T1000 (cell line): ENCODE measurements around the gene FAM120B.
A peak's percentile ranks its signal among the peaks of the same experiment; 100 is the strongest.
"Not testable (repeated sequence)": the region's sequence is repeated elsewhere in the genome, so short reads cannot be mapped to it uniquely, and the experiment has no call there.

Experiments
- DNase-seq: peaks from one replicate; lab custom pipeline; 2025; ENCODE audit warnings: mixed read lengths; lab: John Stamatoyannopoulos, UW

FAM120B gene, protein sequence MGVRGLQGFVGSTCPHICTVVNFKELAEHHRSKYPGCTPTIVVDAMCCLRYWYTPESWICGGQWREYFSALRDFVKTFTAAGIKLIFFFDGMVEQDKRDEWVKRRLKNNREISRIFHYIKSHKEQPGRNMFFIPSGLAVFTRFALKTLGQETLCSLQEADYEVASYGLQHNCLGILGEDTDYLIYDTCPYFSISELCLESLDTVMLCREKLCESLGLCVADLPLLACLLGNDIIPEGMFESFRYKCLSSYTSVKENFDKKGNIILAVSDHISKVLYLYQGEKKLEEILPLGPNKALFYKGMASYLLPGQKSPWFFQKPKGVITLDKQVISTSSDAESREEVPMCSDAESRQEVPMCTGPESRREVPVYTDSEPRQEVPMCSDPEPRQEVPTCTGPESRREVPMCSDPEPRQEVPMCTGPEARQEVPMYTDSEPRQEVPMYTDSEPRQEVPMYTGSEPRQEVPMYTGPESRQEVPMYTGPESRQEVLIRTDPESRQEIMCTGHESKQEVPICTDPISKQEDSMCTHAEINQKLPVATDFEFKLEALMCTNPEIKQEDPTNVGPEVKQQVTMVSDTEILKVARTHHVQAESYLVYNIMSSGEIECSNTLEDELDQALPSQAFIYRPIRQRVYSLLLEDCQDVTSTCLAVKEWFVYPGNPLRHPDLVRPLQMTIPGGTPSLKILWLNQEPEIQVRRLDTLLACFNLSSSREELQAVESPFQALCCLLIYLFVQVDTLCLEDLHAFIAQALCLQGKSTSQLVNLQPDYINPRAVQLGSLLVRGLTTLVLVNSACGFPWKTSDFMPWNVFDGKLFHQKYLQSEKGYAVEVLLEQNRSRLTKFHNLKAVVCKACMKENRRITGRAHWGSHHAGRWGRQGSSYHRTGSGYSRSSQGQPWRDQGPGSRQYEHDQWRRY

DNA sequence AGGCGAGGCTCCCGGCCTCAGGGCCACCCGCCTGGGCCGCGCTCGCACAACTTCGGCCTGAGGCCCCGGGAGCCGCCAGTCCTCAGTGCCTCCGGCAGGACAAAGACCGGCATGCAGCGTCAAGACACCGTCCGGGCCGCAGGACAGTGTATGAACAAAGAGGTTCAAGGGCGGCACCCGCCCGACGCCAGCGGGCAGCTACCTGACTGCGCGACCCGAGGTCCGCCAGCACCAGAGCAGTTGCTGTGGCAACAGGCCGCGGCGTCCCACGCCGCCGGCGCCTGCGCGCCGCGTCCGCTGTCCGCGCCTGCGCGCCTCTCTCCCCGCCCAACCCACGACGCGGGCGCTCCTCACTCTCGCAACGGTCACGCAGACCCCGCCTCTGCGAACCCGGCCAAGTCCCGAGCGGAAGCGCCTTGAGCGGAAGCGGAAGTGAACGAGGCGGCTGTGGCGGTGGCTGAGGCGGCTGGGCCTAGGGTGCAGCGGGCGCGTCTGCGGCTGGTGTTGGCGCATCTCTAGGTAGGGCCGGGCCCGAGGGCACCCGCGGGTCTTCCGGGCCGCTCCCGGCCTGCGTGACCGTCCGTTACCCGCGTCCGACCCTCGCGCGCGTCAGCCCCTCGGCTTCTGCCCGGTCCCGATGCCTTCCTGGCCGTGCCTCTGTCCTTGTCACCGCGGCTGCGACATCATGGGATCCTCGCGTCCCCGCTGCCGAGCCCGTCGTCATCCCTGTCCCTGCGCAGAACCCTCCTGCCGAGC lies at the start of gene FAM120B:
Gene FAM120B (plus strand): TSS at position 435 of the 756 bp plus-strand sequence. CDS start 10,633 bp downstream, outside the sequence.
- DNase-seq = peak; percentile 88

DNA sequence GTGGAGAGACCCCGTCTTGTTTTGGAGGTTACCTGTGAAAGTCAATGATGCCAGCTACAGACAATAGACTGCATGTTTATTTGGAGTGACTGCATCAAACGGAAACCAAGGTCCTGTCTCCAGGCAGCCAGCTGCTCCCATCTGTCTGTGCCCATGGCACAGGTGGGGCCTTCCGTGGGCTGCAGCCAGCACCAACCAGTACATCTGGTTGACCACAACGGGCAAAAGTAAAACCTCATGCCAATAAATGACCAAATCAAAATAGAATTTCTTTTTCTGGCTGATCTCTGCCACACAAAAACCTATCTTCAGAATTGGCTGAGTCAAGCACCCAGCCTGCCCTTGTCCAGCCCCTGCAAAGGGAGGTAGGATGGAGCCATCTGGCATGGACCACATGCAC lies 49.2 kb upstream of the FAM120B start:
- no peak for DNase-seq

DNA sequence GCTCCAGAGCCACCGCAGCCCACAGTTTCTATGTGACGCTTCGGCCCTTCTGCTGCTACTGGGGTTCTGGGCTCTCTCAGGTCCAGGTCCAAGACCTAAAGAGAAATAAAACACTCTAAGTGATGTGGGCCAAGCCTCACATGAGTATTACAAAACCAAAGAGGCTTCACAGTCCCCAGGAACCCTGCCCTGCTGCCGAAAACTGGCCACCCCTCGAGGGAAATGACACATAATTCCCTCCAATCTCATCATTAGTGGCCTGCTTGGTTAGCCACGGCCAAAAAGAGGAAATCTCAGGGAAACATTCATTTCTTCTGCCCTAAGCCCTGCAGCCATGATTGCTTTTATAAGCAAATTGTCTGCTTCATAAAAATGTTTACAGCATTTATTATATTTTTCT lies 48.2 kb upstream of the FAM120B start:
- no peak for DNase-seq

DNA sequence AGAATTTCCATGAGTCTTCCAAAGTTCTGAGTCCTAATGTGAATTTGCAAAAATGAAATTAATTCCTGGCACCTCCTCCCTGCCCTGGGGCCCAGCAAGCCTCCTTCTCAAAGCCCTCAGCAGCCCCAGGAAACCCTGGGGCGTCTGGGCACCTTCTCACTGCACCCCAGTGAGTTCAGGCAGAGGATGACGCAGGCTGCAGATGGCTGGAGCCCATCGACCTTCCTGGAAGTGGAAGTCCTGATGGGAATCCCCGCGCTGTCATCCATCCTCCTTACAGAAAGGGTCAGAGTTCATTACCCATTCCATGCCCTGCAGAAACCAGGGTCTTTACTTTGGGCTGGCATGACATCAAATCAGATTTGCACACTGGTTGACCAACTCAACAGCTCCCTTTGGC lies 47.3 kb upstream of the FAM120B start:
- DNase-seq = no peak

DNA sequence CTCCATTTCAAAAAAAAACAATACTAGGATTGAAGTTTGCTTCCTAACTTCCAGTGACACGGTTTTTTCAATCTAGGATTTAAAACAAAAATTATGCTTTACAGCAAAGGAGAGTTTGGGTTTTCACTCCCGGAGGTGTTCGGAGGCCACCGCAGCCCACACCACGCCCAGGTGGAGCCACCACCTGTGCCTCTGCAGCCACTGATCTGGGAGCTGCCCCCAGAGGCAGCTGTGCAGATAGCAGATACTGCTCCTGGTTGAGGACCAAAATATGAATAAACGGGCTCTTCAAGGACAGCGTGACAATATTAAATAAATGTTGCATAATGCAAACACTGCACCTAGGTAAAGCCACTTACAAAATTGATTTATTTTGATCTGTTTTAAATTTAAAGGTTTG lies 45.9 kb upstream of the FAM120B start:
- DNase-seq = no peak

DNA sequence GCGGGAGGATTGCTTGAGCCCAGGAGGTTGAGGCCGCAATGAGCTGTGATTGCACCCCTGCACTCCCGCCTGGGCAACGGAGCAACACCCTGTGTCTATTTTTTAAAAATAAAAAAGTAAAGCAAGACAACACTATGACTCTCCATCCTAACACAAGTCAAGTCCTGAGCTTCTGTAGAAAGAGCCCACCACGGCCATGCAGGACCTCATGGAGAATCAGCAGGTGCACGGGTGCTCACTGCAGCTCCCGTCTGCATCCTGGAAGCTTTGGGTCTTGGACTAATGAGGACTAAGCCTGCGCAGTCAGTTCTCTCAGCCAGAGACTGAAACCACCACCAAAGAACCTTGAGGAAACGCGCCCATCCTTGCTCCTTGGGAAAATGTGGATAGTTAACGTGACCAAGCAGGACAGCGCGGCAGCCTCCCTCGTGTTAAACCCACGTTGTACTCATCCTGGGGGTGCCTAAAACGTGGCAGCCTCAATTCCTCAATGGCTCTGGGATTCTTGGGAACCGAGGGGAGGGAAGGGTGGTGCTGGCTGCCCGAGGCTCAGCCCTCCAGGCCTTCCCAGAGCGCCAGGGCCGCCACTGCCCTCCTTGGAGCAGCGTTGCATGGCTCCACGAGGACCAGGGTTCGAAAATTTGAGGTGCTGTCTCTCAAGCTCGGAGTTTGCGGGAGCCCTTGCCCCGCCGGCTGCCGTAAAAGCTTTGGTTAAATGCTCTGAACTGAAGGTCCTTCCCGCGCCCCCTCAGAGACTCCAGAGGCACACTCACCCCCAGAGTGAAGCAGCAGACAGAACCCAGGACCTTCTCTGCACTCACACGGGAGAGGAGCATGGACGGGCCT lies 44.7 kb upstream of the FAM120B start:
- no peak for DNase-seq

DNA sequence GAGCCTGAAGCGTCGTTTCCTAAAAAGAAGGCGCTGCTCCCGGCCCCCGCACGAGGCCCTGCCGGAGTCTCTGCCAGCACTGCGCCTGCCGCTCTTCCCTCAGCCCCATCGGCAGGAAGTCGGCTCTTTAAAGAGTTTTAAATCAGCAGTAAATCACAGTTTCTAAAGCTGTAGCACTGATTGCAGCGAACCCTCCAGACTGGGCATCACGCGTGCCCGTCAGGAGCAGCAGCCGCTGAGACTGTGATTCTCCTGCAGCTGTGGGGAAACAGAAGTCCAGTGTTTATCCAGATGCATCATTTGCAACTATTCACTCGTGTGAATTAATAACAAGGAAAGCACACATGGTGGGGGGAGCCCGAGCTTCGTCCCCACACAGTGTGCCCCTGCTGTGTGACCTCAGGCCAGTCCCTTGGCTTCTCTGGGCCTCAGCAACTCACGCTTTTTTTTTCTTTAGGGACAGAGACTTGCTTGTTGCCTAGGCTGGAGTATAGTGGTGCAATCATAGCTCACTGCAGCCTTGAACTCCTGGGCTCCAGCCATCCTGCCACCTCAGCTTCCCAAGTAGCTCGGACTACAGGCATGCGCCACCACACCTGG lies 44.0 kb upstream of the FAM120B start:
- DNase-seq = no peak

DNA sequence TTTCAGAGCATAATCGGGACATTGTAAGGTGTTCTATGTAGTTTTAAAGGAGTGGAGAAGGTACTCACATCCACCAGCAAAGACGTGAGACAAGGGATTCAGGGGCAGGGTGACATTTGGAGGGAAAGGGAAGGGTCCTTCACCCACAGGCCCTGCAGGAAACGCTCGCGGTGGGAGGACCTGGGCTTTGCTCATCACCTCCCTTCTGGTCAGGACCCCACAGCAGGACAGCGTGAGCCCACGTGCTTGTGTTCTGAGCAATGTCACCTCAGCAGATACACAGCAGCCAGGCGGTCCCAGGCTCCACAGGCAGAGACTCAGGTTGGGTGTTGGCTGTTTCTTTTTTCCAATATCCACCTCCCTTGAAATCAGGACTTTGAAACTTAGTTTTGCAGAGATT lies 43.1 kb upstream of the FAM120B start:
- DNase-seq = no peak

DNA sequence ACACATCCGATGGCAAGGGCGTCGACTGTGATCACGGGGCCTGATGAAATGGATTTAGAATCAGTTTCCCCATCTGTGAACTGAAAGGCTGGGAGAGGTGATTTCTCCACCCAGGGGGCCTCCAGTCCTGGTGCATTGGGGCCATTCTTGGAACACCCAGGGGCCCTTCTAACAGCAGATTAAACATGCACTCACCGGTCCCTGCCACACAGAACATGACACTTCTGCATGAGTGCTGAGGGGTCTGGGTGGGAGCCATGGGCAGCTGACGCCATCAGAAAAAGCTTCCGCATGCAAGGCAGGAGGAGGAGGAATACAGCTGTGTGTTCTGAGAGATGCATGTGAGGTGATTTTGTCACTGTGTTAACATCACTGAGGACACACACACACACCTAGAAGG lies 42.5 kb upstream of the FAM120B start:
- DNase-seq = no peak

DNA sequence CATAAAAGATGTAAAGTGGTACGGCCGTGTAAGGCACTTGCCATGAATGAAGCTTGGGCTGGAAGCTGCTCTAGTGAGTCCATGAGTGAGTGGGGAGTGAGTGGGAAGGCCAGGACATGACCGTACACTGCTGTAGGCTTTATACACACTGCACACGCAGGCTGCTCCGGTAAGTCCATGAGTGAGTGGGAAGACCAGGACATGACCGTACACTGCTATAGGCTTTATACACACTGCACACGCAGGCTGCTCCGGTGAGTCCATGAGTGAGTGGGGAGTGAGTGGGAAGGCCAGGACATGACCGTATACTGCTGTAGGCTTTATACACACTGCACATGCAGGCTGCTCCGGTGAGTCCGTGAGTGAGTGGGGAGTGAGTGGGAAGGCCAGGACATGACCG lies 41.9 kb upstream of the FAM120B start:
- DNase-seq = not testable (repeated sequence)

DNA sequence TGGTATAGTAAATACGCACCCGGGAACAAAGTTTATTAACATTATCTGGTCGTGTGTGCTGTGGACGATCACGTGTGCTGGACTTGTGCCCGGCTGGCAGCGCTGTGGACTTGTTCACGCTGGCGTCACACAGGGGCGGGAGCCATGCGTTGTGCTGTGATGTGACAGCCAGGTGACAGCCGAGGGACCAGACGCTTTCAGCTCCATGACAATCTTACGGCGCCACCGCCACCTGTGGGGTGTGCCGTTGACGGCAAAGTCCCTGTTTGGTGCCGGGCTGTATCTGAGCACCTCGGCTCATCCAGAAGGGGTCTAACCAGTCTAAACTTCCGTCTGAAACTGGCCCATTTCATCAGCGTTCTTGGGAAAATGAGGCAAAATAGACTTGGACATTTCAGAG lies 40.9 kb upstream of the FAM120B start:
- DNase-seq = no peak

DNA sequence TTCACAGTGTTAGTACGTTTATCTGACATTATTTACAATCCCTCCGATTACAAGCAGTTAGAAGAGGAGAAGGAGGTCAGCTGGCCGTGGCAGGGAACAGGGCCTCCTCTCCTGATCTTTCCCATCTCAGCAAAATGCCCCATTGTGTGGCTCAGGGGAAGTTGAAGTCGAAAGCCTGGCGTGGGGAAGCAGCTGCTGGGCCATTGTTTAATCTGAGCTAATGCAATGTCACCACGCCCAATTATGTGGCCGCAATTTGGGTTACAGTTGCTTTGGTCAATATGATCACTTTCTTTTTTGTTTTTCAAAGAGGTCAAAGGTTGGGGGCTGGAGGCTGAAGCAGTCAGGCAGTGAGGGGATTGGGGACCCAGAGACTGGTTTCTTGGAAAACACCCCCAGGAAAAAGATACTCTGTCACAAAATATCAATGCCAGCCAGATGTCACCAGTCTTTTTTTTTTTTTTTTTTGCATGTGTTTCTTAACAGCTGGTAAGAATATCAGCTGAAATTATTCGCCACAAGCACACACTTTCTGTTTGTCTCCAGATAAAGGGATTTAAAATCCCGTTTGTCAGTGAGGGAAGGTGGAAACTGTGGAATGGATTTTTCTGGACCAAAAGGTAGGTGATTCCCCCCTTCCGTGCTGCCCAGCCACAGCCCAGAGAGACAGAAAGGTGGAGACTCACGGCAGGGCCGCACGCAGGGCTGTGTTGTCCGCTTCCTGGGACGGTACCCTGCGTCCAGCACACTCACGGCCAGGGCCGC lies 40.3 kb upstream of the FAM120B start:
- no peak for DNase-seq

DNA sequence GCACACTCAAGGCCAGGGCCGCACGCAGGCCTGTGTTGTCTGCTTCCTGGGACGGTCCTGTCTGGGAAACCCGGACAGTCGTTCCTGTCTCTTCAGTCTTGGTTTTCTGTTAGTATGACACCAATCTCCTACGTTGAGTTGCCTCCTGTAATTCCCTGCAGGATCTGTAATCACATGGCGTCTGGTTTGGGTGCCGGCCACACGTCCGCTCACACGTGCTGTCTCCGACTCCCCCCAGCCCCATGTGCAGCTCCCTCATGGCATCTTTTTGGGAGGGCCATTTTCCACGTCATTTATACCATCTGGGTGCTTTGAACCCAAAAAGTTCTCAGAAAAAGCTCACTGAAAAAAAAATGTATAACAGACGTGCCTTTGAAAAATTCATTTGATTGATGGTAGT lies 38.9 kb upstream of the FAM120B start:
- DNase-seq = no peak

DNA sequence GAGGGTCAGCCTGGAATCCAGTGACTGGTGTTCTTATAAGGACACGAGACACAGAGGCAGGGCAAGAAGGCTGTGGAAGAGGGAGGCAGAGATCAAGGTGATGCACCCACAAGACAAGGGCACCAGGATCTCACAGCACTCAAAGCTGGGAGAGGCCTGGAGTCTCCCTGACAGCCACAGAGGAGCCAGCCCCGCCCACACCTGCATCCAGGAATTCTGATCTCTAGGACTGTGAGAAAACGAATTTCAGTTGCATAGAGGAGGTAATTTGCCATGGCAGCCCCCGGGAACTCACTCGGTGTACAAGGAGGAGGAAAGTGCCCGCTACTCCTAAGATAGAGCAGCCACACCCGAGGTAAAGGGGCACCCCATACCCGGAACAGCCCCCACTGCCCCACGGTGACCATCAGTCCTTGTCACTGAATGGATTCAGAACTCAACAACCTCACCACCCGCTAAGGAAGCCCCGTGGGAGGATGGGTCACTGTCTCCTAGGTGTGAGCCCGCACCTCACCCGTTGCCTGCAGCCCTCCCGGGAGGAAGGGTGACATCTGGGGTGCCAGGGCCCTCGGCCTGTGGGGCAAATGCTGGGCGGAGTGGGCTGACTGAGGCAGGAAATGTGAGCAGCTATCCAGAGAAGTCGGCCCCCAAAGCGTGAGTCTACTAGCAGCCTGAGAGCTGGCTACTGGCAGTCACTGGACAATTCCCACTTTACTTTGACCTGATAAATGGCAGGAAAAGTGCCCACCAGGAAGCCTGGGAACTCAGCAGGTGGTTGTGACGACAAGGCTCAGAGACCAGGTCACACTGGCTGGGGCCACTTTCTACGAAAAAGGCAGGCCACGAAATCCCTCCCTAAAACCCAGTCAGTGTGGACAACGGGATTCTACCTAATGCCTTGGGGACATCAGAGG lies 38.1 kb upstream of the FAM120B start:
- DNase-seq = no peak

DNA sequence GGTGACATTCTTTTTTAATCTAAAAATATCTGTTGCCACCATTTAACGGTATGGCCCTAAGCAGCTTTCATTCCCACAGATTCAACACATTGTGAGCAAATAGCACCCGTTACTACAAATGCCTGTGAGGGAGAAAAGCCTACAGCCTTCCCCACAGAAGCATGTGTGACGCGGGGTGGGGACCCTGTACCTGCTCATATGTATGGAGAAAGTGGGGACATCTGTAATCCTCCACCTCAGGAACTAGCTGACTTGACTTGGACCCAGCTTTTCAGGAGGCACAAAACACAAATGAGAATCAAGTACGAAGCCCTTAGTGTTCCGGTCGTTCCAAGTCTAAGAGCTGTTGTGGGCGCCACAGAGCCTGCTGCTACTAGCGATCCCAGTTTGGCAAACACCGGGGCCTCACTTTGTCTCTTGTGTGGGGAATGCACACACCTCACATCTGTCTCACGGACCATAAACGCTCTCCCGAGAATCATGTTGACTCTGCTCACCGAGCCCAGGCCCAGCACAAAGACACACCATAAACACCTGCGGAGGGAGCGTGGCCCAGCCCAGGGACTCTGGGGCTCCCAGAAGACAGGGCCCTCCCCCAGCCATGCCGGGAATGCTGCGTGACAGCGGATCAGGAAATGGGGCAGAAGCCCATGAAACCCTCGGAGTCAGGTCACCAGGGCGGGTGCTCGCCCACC lies 37.3 kb upstream of the FAM120B start:
- no peak for DNase-seq

DNA sequence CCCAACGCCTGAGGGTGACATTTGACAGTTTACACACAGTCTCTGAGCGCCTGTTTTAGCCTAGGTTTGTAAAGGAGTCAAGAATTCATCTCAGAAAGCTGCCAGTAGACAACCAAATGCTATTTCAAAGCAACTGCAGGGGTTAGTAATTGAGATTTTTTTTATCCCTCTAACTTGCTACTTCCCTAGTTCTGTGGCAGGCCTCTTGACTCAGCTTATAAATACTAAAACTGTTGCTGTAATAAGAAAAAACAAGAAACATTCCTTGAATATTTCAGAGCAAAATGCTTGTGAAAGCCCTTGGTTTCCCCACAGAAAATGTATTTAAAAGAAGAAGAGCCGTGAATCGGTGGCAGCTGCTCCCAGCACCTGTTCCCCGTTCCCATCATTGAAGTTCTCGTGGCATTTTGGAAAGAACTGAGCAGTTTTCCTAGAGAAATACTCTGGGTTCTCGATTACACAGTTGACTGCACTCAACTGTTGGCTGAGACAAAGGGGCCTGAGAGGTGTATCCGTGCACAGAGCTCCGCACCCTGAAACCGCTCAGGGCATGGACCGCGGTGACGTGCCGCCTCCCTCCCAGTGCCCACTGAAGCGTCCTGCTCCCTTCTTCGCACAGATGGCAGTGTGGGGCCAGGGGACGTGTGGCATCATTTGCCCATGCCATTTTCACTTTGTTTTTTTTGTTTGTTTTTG lies 36.6 kb upstream of the FAM120B start:
- no peak for DNase-seq

DNA sequence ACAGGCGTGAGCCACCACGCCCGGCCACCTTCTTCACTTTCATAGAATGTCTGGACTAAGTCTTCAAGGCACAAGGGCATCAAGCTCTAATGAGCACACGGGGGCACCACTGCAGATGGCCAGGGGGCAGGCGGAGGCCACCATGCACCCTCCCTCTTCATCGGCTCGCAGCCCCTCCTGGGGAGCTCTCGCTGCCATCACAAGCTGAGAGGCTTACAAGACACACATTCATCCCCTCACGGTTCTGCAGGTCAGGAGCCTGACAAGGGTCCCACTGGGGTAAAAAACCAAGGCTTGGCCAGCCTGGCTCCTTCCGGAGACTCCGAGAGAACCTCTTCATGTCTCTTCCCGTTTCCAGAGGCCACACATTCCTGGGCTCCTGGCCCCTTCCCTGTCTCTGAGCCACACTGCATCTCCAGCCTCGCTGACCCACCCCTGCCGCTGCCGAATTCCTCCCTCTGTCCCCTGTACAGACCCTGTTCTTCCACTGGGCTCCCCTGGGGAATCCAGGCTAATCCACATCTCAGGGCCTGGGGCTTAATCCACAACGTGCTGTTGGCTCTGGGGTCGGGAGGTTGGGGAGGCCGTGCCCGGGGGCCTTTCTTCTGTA lies 35.5 kb upstream of the FAM120B start:
- no peak for DNase-seq
